HG02610 (cell line): ENCODE measurements around the gene CHRNA7.

ENCODE experiments used
- ATAC-seq: cut with Tn5 transposase; IDR thresholded peaks from one replicate; pipeline ENCODE4 v1.9.1; 2021; ENCODE audit warnings: mild to moderate bottlenecking, moderate library complexity; ENCODE audit not compliant: unreplicated experiment

The CHRNA7 gene

DNA sequence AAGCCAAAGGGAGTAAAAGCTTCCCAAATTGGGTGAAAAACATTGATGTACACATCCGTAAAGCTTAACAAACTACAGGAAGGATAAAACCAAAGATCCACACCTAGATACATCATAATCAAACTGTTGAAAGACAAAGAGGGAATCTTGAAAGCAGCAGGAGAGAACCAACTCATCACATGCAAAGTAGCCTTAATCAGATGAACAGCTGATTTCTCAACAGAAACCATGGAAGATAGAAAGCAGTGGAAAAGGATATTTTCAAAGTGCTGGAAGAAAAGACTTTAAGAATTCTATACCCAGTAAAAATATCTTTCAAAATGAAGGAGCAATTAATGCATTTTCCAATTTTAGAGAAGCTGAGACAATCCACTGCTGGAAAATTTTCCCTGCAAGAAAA, 36.8 kb downstream of the CHRNA7 start:
- ATAC-seq = no peak

DNA sequence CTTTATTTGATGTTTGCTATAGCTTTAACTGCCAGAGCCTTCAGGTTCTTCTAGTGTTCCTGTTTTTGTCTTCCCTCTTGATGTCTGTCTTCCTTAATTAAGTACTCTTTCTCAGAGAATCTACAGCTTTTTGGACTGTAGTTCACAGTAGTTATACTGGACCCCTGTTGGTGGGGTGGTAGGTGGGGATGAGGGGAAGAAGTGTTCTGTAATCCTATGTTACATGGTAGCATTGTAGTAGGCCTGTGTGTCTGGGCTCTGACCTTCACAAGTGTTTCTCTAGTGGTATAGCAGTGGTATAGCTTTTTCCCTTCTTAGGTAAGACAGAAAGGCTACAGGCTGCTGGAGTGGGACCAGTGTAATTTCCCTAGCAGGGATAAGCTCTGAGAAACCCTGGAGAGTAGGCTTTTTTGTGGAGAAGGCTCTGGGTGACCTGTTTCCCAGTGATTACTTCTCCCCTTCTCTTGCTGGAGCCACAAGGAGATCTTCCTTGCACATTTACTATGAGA, 59.6 kb downstream of the CHRNA7 start:
- no peak for ATAC-seq

DNA sequence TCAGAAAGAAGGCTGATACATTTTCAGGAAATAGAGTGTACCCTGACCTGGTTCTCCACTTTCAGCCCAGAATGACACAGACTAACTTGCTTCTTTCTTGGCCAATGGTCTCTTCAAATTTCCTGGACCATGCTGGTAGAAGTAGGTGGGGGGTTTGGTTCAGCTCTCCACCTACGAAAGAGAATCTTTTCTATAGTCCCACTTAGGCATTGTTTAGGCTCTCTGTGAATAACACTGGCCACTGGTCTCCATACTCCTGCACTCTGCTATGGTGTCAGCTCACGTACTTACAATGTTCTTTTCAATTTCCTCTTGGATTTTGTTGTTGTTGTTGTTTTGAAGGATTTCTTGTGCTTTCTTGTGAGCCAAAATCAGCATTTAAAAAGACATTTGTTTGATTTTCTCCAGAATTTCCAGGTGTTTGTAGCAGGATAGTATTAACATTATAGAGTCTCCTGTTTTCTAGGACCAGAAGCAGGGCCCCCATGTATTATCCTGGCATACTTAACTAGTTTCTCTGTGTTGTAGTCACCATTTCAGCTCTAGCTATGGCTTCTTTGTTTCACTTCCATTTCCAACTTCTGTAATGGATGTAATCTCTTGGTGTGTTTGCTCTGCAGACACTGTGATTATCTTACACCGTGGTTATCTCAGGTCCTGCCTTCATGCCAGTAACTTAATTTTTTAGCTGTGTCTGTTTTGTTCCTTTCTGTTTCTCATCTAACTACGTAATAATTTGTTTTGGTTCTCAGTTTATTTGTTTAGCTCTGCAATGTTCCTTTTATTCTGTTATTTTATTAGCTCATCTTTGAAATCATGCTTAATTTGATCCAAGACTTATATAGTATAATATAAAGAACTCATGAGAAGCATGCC, 61.4 kb downstream of the CHRNA7 start:
- no peak for ATAC-seq

DNA sequence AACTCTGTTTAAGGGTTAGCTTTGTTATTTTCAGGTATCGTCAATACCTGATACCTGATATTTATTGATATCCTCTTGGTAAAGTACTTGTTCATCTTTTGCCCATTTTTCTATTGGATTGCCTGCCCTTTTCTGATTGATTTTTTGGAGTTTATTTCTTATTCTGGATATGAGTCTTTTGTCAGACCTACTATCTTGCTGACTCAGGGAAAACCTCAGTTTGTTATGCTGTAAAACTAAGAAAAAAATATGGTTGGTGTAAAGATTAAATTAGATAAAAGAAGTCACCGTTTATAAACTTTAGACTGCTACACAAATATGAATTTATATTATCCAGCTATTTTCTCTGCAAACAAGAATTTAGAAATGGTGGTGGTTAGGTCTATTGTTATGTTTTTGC, 65.9 kb downstream of the CHRNA7 start:
- no peak for ATAC-seq

DNA sequence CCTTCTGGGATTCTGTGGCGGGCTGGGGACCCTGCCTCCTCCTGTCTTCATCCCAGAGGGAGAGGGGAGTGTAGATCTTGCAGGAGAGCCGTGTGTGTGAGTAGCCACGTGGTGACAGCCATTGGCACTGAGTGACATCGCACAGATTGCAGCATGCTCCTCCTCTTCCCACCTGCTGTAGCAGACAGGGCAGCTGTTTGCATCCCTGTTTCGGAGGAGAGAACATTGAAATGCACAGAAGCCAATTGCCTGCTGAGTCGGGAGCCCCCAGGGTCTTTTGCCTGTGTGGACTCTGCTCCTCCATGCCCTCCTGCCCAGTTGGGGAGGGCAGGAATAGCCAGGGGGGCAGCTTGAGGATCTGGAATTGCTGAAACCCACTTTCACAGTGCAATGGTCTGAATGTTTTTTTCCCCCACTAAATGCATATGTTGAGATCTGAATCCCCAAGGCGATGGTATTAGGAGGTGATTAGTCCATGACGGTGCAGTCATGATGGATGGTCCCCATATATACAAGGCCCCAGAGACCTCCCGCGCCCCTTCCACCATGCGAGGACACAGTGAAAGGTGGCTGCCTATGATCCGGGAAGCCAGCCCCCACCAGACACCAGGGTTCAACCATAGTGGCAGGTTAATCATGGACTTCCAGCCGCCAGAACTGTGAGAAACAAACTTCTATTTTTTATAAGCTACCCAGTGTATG, 66.8 kb downstream of the CHRNA7 start:
- no peak for ATAC-seq

DNA sequence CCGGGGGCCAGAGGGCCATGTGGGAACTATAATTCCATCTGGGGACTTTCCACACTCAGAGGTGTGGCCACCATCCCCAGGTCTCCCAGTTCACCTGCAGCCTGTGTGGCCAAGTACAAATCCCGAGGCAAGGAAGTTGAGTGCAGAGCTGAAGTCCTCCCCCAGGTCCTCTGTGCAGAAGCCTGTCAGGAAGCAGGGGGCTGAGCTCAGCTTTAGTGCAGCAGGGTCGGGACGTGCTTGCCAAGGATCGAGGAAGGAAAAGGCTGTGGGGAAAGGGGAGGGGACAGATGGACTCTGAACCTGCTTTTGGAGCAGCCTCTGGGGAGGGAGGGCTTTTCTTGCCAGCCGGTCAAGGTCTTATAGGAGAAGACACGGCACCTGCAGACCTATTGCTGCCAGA, 67.7 kb downstream of the CHRNA7 start:
- ATAC-seq = no peak

DNA sequence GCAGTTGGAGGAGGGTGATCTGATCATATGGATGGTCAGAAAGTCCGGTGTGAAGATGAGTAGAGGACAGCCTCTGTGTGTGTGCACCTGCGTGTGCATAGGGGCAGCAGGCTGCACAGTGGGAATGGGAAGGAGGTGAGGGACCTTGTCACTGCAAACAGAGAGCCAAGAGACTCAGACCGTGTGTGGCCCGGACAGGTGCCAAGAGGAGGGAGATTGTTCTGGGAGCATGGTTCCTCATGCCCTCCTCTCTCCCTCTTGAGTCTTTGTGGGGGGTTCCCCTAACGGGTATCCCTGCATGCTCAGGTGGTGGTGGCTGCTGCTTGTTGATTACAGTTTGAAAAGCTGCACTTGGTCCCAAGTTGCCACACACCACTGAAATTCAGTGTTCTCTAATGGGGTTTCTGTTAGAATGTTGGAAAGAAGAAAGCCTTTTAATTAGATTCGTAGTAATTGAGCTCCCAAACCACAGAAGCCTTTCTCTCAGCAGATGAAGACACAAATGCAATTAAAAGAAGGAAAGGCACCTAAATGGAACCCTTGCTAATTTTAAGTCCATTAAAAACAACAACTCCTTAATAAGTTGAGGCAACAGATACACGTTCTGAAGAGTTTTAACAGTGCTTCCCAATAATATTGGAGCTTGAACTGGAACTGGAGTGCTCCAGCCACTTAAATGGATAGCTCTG, 68.9 kb downstream of the CHRNA7 start:
- no peak for ATAC-seq

DNA sequence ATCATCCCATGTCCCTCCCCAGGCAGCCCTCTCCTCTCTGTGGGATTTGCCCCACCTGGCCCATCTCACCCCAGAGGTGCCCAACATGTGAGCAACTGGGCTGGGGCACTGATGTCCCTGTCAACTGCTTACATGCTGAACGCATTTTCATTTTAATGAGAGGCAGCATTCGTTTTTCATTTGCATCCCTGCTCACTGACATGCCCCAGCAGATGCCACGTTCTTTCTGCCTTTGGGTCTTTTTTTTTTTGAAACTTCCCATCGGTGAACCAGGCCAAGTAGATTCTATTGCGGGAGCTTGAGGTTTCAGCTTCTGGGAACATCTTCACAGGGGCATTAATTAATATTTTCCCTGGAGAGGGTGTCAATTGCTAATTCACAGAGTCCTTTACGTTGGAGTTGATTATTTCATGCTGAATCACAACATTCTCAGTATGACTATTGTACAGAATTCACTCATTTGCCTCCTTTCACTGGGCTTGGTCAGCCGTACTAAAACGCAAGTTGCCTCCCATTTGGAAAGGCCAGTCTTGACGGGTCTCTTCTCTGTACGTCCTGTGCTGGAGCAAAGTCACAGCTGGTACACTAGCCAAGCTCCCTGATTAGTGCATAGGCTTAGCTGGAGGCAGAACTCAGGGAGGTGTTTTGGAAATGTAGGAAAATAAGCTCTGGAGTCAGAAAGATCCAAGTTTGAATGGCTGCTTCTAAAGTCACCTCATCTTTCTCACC, 69.8 kb downstream of the CHRNA7 start:
- peak; percentile 75 for ATAC-seq

DNA sequence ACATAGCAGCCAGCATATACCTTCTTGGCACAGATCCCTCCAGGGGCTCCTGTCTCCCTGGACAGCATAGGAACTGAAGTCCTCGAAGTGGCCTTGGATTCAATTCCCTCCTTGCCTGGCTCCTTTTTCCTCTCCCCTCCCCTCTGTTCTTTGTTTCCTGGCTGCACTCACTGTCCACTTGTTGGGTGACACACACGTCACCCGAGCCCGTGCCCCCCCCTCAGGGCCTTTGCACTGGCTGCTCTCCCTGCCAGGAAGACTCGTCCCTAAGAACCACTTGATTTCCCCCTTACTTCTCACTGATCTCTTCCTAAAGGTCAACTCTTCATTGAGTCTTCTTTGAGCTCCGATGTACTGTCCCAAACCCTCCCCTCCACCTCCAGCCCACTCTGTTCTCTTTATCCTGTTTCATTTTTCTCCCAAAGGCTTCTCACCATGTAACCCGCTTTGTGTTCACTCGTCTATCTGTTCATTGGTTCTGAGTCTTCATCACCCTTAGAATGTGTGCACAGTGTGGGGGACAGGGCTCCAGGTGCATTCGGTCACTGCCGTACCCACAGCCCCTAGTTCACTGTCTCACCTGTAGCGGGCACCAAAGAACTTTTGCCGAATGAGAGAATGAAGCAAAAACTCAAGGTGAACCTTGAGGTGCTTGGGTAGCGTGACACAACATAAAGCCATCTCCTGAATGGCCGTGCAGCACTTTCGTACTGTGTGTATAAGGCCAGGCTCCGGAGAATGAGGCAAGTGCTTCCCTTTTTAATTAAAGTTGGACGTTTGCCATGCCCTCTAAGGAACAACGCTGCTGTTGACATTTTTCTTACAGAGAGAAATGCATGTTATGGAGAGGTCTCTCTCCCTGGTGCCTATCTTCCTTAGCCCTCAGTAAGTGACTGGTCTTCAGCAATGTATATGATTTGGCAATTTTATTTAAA, 74.0 kb downstream of the CHRNA7 start:
- ATAC-seq = no peak

DNA sequence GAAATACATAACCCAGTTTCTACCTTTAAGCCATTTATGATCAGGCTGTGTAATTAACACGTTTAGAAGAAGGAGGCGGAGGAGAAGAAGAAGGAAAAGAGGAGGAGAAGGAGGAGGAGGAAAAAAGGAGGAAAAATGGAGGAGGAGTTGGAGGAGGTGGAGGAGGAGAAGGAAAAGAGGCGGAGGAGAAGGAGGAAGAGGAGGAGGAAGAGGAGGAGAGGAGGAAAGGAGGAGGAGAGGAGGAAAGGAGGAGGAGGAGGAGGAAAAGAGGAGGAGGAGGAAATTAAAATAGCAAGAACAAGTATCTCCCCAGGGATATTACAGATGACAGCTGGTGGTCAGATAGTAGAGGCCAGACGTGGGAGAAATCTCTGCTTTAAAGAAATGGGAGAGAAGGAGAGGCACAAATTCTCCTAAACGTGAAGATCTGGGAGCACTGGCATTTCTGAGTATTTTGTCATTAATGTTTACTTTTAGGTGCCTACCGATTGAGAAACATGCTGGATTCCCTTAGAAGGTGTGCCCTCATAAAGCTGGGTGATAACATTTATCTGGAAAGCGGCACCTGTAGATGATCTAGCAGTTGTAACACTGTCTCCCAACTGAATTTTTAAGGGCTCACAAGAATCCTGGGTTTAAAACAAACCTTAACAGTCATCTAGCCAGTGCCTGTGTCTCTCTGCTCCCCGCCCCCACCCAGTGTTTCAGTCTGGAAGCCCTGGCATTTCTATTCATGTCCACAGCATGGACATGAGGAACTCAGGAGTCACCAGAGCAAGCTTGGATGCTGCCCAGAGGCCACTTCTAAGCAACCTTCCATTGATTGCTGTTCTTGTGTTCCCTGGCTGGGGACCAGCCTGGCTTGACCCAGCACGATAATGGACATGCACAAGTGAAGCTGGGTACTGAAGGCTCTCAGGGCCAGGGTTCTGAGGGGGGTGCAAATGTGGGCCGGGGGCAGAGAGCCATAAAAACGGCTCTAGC, 75.2 kb downstream of the CHRNA7 start:
- no peak for ATAC-seq

DNA sequence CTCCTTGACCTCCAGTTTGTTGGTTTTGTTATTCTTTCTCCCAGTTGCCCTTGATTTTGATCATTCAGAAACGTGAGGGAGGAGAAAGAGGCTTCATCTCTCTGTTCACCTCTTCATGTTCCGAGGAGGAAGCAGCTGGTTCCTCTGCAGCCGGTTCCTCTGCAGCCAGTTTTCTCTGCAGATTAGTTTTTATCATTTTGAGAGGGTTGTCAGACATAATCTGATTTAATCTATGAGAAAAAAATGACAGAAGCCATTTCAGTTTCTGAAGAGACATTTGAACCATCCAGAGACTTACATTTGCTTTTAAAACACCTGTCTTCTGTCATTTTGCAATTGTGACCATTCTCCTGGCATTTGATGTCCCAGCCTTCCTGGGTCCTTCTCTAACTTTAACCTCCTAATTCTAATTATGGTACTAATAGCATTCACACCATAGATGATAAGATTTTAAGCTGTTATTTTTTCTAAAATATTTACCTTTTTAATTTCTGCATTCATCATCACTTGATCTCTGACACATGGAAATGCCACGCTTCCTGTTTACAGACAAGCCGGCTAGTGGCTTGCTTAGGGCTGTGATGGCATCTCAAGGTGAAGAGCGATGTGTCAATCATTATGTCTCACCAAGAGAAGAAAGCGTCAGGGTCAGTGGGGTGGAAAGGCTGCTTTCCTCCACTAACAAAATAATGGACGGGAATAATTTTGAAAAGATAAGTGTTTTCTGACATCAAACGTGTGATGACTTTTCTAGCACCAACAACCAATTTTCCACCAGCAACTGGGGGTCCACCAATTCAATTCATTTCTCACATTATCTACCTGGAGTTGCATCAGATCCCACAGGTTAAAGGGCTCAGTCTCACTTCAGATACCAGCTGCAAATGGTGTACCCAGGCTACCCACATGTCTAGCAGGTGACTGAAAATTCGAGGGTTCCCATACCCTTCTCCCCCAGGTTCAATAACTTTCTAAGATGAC, 76.4 kb downstream of the CHRNA7 start:
- ATAC-seq = no peak

DNA sequence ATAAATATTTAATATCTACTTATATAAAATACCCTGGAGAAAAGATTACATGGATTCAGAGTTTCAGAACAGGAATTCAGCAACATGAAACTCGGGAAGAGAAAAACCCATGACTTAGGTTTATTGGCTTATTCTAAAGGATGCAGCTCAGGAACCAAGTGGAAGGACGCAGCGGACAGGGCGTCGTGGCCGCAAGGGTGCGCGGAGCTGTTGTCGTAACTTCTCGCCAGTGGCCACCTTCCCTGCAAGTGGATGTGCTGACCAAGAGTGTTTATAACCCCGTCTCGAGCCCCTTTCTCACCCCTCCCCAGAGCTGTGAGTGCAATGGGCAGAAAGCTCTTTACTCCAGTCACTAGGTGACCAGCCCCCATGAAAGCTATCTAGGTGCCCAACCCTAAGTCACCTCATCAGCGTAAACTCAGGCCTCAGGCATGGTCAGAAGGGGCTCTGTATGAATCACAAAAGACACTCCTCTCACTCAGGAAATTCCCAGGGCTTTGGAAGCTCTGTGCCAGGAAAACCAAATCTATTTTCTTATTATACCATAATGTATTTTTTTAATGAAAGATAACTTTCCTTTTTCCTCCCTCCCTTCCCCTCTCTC, 77.3 kb downstream of the CHRNA7 start:
- no peak for ATAC-seq

DNA sequence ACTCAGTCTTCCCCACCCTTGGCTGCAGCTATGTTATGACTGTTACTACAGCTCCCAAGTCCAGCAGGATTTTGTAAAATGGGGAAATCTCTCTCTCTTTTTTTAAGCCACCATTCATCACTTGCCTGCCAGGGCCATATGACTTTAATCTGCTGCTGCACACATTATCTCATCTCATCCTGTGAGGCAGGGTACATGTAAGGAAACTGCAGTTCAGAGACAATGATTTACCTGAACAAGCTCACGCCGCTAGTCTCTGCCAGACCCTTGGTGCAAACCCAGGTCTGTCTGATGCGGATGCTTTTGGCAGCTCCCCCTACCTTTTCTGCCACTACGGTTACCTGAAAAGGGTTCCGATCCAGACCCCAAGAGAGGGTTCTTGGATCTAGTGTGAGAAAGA, 78.3 kb downstream of the CHRNA7 start:
- no peak for ATAC-seq

DNA sequence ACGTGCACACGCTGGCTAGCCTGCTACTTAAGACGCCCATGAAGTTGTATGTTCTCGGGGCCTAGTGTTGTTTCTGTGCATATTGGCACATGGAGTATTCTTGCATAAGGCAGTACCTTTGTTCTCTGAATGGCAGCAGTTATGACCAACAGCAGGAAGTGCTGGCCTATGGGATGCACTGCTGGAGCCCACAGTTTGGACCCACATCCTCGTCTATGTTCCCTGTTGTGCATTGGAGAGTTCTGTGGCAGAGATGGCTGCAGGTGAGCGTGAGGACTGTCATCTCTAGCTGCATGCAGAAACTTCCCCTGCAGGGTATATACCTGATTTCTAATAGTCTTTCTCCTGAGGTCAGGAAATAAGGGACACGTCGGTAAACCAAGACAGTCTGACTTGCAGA, 81.8 kb downstream of the CHRNA7 start:
- ATAC-seq = no peak

DNA sequence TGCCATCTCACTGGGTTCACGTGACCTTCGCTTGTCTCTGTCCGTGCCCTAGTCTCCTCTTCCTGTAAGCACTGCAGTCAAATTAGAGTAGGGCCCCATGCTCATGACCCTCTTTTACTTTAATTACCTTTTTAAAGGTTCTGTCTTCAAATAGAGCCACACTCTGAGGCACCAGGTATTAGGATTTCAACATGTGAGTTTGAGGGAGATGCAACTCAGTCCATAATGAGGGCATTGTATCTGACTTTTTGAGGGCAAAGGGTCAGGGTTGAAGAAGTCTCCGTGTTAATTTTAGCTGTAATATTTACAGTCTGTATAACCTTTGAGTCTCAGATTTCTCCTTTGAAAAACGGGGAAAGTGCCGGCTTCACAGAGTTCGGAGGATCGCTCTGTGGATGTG, 82.9 kb downstream of the CHRNA7 start:
- ATAC-seq = no peak

DNA sequence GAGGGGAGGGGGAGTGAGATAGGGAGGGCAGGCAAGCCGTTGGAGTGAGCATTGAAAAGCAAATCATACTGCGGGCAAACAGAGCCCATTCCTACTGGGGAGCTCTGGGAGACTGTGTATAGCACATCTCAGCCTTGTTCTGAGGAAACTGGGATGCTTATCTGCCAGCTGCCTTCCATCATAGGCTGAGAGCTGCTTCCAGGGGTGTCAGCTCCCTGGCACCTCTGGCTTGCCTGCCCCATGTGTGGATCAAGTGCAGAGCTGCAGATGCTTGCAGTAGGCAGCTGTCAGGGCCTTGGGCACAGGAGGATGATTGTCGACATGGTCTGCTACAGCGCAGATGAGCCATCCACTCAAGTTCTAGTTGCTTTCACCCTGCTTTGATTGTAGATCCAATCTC, 86.8 kb downstream of the CHRNA7 start:
- ATAC-seq = no peak

DNA sequence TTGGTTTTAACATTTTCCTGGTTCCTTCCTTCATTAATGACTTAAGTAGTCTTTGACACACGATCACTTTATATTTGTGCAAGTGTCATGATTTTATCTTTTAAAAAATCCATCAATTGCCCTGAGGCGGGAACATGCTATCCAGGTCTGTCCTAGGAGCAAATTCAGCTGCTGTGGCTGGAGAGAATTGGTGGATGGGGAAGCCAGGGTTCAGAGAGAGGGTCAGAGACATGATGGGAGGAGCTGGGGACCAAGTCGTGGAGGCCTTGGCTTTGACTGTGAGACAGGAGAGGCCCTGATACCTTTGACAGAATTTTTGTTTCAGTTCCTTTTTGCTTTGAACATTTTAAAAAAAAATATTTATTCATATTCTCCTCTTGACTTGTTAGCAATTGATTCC, 89.0 kb downstream of the CHRNA7 start:
- ATAC-seq = no peak
